ENCODE data around the gene SSH3.

The SSH3 gene

GRCh38 chr11:67357831-67358670 is 54.7 kb downstream of the SSH3 start:
- Histone ChIP-seq H3K9ac (ENCODE audit: low read depth, low read length) (no peak overlapping the region), H3K9me3 (ENCODE audit: insufficient read depth, low read depth, low read length) (no peaks in the 10 kb centered on the region), H3K36me3 (ENCODE audit: insufficient read depth, low read depth, low read length) (no peaks in the 10 kb centered on the region), H3K27ac (ENCODE audit: low read length) (no peak overlapping the region), H3K4me3 (ENCODE audit: low read length) (no peak overlapping the region), H3K27me3 (ENCODE audit: insufficient read depth, low read length) (peaks cover 19% of the 10 kb centered on the region), H3K4me1 (ENCODE audit: insufficient read depth, low read length) (peaks cover 11% of the 10 kb centered on the region; the same call in 1 of the 2 replicates)

Data from iPS-20b (cell line).